Coronary artery (tissue), 2 donors: ENCODE measurements around the gene FNDC11.
A peak's percentile ranks its signal among the peaks of the same experiment; 100 is the strongest.

Source experiments
- DNase-seq: peaks from one replicate; pipeline ENCODE4 v3.0.0-alpha.2; 2017; ENCODE audit warnings: low spot score
- H3K27ac ChIP-seq, 2 donors: fragments of 200-600 bp; sonication (generic); one replicate each; pipeline ENCODE4 v1.5.1; 2016 to 2019
- H3K4me3 ChIP-seq: fragments of 200-600 bp; sonication (generic); 2 replicates; pipeline ENCODE4 v1.5.1; 2016; ENCODE audit warnings: mild to moderate bottlenecking, moderate library complexity
- TF ChIP-seq, protein P1 (sequence below): fragments of 200-600 bp; sonication (generic); IDR thresholded peaks from one replicate; pipeline ENCODE4 v1.5.1; 2019; ENCODE audit warnings: antibody characterized with exemption

FNDC11 gene

DNA sequence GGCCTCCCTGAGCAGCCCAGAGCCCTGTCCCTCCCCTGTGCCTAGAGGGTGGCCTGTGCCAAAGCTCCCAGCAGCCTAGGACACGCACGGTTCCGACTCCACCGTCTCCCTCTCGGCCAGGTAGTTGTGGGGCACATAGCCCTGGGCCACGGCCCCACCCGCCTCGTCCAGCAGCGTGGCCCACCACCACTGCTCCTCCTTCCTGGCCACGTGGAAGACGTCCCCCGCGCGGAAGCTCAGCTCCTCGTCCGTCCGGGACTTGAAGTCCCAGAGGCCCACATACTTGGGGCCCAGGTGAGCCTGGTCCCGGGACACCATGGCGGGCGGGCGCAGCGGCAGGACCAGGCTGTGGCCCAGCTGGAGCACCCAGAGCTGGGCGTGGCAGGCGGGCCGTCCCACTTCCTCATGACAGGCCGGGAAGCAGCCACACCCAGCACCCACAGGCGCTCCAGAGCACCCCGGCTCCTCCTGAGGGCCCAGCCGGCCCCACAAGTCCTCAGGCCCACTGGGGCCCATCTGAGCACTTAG lies 16.9 kb upstream of the FNDC11 start, which contains the start of gene PTK6:
Gene PTK6, minus strand, starts transcription at position 380 of the 528 bp plus-strand sequence. Its CDS starts 62 bp downstream, at position 318.
- peak within 1 kb of the TSS; percentile 60 for H3K4me3 ChIP-seq
- H3K27ac ChIP-seq: peak within 1 kb of the TSS in 1 of 2 donors; percentile 56
- TF ChIP-seq, protein P1, sequence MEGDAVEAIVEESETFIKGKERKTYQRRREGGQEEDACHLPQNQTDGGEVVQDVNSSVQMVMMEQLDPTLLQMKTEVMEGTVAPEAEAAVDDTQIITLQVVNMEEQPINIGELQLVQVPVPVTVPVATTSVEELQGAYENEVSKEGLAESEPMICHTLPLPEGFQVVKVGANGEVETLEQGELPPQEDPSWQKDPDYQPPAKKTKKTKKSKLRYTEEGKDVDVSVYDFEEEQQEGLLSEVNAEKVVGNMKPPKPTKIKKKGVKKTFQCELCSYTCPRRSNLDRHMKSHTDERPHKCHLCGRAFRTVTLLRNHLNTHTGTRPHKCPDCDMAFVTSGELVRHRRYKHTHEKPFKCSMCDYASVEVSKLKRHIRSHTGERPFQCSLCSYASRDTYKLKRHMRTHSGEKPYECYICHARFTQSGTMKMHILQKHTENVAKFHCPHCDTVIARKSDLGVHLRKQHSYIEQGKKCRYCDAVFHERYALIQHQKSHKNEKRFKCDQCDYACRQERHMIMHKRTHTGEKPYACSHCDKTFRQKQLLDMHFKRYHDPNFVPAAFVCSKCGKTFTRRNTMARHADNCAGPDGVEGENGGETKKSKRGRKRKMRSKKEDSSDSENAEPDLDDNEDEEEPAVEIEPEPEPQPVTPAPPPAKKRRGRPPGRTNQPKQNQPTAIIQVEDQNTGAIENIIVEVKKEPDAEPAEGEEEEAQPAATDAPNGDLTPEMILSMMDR: no peak
- no peak for DNase-seq

DNA sequence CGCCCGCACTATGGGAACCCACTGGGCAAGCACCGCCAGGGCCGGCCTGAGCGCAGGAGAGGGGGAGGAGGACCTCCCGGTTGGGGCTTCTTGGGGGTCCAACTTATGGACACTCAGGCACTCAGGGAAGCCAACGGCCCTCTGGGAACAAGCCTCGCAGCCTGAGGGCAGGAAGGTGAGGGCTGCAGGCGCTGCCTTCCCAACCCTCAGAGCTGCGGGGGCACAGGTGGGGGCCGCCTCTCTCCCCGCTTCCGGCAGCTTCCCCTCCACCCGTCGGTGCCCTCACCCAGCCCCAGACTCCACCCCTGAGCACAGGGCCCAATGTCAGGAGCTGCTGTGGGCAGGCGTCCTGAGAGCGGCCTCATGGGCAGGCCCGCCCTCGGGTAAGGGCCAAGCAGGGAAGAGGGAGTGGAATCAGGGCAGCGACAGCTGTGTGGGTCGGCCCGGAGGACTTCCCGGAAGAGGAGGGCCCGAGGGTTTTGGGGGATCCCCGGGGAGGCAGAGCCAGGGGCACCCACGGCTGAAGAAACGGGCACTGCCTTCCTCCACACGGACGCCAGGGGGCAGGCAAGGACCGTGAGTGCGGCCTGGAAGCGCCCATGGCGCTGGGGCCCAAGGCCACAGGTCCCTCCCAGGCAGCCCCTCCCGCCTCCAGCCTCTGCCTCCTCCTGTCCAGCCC lies 16.3 kb upstream of the FNDC11 start:
- peak overlapping the region; percentile 60 for H3K4me3 ChIP-seq

DNA sequence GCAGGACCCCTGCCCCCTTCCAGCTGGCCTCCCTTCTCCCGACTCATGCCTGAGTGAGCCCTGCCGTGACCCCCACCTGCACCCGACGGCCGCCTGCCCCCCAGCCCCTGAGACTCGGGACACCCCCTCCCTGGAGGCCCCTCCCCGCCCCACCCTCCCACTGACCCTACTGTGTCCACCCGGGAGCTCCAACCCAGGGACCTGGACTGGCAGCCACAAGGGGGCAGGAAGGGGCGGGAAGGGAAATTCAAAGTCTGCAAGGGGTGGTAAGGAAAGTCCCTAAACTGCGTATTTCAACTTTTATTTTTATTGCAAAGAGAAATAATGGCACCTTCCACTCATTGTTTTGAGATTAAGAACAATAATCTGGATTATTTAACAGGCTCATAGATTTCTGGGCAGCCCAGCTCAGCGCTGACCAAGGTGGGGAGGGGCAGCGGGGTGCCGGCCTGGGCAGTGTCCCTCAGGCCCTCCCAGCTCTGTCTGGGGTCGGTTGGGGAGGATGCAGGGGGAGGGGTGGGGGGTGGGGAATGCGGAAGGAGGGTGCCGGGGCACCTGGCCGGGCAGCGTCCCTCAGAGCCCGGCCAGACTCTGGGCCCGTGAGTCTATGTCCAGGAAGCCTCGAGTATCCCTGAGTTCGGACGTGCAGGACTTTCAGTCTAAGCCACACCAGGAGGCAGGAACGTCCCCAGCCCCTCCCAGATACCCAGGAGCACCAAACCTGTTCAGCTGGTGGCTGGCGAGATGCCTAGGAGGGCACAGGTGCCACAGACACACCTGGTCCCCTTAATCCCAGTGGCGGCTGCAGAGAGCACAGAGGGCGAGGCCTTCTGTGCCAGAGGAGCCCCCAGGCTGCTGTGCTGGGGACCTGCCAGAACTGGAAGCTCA lies 15.5 kb upstream of the FNDC11 start:
- peak overlapping the region in 1 of 2 donors; percentile 56 for H3K27ac ChIP-seq
- H3K4me3 ChIP-seq: peak overlapping the region; percentile 60
- TF ChIP-seq, protein P1: peak; percentile 9
- no peak for DNase-seq

More for the DNA sequence above, 16.3 kb upstream of the FNDC11 start:
- TF ChIP-seq, protein P1: peak; percentile 97
- peak overlapping the region in 1 of 2 donors; percentile 56 for H3K27ac ChIP-seq
- DNase-seq: no peak

DNA sequence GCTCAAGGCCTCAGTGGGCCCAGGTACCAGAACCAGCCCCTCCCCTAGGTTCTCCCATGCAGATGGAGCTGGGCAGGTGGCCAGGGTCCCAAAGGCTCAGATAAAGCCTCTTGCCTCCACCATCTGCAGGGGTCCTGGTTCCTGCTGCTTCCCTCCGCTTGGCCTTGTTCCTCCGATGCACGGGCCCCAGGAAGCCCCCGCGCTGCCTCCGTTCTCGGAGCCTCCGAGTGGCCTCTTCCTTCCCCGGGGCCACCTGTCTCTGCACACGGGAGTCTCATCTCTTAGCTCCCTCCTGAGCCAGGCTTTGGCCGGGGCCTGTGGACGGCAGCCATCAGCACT lies 14.9 kb upstream of the FNDC11 start:
- no peak overlapping the region for H3K27ac ChIP-seq

DNA sequence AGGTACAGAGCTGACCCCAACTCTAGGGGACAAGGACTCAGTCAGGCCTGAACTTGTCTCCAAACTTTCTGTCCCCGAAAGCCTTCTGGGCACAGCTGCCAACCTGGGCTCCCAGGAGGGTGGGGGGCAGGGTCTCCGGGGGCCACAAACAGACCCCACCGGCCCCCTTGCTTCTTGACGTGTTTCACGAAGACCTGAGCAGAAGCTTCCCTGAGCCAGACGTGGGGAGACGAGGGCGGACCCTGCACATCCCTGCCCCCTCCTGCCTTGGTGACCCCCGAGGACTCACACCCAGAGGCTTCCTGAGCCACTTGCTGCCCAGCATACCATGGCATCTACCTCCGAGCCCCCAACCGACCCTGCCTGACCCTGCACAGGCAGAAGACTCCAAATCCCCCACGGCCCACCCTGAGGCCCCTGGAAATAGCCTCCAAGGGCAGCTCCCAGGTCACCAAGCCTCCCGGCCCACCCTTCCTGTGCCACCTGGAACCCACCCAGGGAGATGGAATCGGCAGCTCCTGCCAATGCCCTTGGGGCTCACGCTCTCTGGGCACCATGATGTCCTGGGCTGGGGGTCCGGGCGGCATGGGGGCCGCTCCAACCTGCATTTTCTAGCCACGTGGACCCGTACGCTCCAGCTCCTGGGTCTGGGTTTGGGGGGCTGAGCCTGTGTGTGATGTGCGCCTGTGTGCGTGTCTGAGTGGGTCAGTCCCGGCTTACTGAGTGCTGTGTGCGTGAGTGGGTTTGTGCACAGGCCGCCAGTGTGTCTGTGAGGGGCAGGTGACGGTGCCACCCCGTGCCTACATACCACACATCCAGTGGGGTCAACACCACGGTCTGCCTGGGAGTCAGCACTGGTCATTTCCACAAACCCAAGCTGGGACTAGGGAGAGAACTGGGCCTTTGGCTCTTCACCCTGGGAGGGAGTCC lies 14.3 kb upstream of the FNDC11 start:
- no peak overlapping the region for H3K4me3 ChIP-seq
- TF ChIP-seq, protein P1: no peak
- no peak for DNase-seq
- no peak overlapping the region for H3K27ac ChIP-seq

More for the DNA sequence above, 14.9 kb upstream of the FNDC11 start:
- TF ChIP-seq, protein P1: no peak
- no peak overlapping the region for H3K4me3 ChIP-seq
- no peak for DNase-seq

DNA sequence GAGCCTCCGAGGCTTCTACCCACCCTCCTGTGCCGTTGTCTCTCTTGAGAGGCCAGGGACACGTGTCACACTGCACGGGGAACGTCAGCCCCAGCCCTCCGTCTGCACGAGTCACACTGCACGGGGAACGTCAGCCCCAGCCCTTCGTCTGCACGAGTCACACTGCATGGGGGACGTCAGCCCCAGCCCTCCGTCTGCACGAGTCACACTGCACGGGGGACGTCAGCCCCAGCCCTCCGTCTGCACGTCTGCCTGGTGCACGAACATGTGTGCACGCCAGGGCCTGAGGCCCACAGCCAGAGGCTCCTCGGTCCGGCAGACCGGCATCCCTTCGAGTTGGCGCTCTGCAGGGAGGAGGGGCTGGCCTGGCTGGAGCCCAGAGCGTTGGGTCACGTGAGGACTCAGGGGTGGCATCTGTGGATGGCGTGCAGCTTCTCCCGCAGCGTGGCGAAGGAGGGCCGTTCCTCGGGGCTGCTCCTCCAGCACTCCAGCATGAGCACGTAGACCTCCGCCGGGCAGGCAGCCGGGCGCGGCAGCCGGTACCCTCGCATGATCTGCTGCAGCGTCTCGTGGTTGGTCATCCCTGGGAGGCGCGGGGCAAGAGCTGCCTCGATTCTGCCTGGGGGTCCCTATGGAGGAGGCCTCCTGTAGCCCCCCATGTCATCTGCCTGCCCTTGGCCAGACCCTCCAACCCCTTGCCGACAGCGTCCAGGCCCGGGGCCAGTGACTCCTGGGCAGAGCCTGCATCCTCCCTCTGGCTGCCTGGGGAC lies 13.4 kb upstream of the FNDC11 start:
- Histone ChIP-seq H3K27ac (no peak overlapping the region), H3K4me3 (no peak overlapping the region)
- TF ChIP-seq, protein P1: no peak
- DNase-seq: no peak
